ENCODE data around the gene C13orf42.

DNA sequence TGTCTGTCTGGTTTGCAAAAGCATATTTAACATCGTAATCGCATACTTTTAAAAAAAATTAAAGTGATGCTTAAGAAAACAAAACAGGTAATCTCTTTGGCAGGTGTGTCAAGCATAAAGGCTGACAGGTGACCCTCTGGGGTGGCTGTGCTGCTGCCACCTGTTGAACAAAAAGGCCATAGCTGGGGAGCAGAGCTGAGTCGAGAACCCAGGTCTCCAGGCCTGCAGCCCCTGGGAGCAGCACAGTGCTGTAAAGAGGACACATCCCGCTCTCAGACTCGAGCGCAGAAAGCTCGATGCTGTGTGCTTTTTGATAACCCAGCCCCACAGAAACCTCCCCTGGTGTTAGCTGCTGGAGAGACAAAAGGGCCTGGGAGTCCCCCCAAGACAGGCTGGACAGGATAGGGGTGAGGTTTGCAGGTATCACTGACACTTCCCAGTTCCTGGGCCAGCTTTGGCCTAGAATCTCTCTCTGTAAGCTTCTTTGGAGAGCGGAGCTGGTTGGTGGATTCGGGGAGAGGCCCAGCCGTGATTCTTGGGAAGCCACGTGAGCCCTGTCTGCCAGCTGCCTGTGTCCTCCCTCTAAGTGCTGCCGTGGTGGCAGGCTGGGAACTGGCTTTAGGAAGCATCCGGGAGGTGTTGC, 66.9 kb downstream of the C13orf42 start:
- TF ChIP-seq, protein P1, sequence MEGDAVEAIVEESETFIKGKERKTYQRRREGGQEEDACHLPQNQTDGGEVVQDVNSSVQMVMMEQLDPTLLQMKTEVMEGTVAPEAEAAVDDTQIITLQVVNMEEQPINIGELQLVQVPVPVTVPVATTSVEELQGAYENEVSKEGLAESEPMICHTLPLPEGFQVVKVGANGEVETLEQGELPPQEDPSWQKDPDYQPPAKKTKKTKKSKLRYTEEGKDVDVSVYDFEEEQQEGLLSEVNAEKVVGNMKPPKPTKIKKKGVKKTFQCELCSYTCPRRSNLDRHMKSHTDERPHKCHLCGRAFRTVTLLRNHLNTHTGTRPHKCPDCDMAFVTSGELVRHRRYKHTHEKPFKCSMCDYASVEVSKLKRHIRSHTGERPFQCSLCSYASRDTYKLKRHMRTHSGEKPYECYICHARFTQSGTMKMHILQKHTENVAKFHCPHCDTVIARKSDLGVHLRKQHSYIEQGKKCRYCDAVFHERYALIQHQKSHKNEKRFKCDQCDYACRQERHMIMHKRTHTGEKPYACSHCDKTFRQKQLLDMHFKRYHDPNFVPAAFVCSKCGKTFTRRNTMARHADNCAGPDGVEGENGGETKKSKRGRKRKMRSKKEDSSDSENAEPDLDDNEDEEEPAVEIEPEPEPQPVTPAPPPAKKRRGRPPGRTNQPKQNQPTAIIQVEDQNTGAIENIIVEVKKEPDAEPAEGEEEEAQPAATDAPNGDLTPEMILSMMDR (IDR thresholded peaks at IDR 0.05), result no peak
- no peak for TF ChIP-seq POLR2A (IDR thresholded peaks at IDR 0.05)
